Fibroblast of skin of left biceps (primary cell): ENCODE measurements around the gene SMYD4.
"Not testable (repeated sequence)": the region's sequence is repeated elsewhere in the genome, so short reads cannot be mapped to it uniquely, and the experiment has no call there.

Experiments used
- DNase-seq, 2 experiments: peaks; one replicate each; pipeline ENCODE4 v3.0.0-alpha.2; 2013; ENCODE audit warnings: low read depth in 2 of 2

SMYD4 gene

GRCh38 chr17:1829592-1830257, at the start of gene SMYD4, which contains the start of gene RPA1:
TSS of gene SMYD4 (minus strand) at chr17:1829902. CDS start at chr17:1827994, 1,908 bp downstream.
TSS of gene RPA1 (plus strand) at chr17:1830005. CDS start at chr17:1830094, 89 bp downstream.
- peak; percentile 52 to 58 for DNase-seq

- DNase-seq, result no peak
Measured at GRCh38 chr17:1878419-1879121, 48.9 kb upstream of the SMYD4 start.

GRCh38 chr17:1875597-1875996, 45.9 kb upstream of the SMYD4 start:
- DNase-seq, result no peak

GRCh38 chr17:1873418-1873817, 43.7 kb upstream of the SMYD4 start:
- DNase-seq, result no peak

DNA sequence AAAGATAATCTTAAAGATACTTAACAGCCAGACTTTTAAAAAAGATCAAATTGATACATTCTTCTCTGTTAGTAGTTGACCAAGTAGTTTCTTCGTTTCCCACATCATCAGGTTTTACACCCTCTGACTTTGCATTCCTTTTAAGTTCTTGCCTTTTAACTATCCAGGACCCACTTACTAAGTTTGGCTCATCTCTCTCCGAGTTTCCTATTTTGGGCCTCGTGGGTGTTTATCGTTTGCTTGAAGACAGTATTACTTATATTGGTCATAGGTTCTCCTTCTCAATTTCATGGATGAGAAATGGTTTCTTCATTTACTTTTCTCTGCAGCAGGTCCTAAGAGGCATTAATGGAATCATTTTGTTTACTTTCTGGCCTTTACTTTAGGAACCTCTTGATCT, 43.3 kb upstream of the SMYD4 start:
- no peak for DNase-seq

DNA sequence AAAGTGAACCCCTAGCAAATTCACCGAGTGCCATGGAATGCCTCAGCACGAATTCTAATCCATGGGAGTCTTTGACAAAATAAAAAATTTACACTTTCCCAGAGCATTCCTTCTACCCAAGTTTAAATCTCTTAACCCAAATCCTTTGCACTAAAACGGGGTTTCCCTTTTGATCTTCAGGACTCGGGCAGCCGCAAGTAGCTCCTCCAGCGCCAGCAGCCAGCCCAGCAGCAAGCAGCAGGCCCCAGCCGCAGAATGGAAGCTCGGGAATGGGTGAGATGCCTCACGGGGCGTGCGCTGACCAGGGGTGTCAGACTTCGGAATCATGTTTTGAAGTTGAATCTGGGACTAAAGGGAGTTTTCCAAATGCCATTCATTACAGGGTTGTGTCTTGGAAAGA, 42.6 kb upstream of the SMYD4 start:
- no peak for DNase-seq

- no peak for DNase-seq
Measured at GRCh38 chr17:1871756-1872155, 42.1 kb upstream of the SMYD4 start.

- DNase-seq, result no peak
Measured at GRCh38 chr17:1870592-1870991, 40.9 kb upstream of the SMYD4 start.

- no peak for DNase-seq
Measured at GRCh38 chr17:1868090-1868489, 38.4 kb upstream of the SMYD4 start.

- DNase-seq, result no peak
Measured at GRCh38 chr17:1867307-1867706, 37.6 kb upstream of the SMYD4 start.

DNA sequence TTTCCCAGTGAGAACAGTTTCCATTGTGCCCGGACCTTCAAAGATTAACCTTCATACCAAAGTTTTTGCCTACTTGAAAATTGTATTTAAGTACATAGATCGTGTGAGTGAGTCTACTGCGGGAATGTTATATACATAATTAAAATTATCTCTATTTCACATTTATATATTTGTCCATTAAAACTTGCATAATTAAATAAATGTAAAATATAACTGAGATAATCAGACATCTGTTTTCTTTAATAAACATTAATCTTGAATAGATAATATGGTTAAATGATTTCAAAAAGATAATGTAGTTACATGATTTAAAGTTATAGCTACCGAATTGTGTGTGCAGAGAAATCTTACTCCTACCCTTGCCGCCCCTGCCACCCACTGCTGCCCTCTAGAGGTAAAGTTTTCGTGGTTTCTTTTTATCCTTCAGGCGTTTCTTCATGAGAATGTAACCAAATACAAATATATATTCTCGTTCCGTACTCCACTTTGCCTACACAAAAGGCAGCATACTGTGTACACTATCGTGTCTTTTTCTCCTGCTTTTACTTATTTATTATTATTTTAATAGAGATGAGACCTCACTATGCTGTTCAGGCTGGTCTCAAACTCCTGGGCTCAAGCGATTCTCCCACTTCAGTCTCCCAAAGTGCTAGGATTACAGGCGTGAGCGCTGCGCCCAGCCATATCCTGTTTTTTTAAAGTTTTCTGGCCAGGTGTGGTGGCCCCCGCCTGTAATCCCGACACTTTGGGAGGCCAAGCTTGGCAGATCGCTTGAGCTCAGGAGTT, 35.7 kb upstream of the SMYD4 start:
- no peak for DNase-seq

GRCh38 chr17:1861391-1862010, 31.8 kb upstream of the SMYD4 start:
- no peak for DNase-seq

- DNase-seq, result no peak
Measured at GRCh38 chr17:1860978-1861377, 31.3 kb upstream of the SMYD4 start.

DNA sequence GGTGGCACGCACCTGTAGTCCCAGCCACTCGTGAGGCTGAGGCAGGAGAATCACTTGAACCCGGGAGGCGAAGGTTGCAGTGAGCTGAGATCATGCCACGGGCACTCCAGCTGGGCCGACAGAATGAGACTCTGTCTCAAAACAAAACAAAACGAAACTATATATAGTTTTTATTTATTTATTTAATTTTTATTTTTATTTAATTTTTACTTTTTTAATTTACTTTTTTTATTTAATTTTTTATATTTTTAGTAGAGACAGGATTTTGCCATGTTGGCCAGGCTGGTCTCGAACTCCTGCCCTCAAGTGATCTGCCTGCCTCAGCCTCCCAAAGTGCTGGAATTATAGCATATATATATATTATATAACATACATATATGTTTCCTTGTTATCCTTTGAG, 26.8 kb upstream of the SMYD4 start:
- DNase-seq, result not testable (repeated sequence)

- DNase-seq, result no peak
Measured at GRCh38 chr17:1853698-1854097, 24.0 kb upstream of the SMYD4 start.

DNA sequence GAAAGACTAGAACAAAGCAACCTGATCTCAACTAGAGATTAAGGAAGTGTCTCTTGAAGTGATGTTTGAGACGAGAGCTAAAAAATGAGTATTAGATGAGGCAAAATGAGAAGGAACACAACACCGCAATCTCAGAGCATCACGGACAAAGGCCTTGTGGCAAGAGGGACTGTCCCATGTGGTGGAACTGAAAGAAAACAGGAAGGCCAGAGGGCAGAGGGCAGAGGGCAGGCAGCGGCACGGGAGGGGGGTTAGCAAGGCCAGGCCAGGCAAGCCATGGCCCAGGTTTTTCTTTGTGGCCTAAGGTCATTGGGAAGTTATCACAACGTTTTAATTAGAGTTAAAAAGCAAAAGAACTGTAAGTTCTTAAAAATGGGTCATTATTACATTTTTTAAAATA, 22.6 kb upstream of the SMYD4 start:
- no peak for DNase-seq

GRCh38 chr17:1847191-1847590, 17.5 kb upstream of the SMYD4 start:
- no peak for DNase-seq

- no peak for DNase-seq
Measured at GRCh38 chr17:1843947-1844346, 14.2 kb upstream of the SMYD4 start.

- DNase-seq, result no peak
Measured at GRCh38 chr17:1839516-1839915, 9.8 kb upstream of the SMYD4 start.

GRCh38 chr17:1834380-1835149, 4.9 kb upstream of the SMYD4 start:
- no peak for DNase-seq

DNA sequence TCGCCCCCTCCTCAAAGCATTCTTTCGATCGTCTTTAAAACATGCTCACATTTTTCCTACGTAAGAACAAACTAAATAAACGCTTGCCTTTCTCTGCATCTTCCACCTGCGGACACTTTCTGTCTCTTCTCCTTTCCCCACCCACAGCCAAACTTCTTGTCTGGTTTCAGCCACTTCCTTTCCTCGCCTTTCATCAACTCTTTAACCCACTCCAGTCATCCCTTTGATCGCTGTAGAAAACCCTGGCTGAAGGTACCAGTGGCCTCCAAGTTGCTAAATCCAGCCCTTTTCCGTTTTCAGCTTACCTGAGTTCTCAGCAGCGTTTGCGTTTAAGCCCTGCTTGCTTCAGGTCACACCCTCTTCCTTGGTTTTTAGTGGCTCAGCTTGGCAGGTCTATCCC, 586 bp upstream of the SMYD4 start:
- no peak for DNase-seq

DNA sequence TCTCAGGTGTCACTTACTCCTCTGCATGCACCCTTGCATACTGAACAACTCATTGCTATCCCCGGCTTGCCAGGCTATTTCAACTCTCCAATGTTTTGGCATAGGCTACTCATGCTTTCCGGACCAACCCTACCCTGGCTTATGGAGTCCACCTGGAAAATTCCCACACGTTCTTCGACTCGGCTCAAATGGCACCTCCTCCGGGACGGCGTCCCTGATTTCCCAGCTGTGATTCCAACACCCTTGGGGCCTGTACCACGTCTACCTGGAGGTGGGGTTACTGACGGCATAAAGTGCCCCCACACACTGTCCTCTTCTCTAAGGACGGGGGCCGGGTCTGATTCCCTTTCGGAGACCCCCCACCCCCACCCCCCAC, 498 bp downstream of the SMYD4 start:
- no peak for DNase-seq
